K562 (cell line): ENCODE data around the gene ANAPC16. TPM values are rescaled to one million over a fixed set of nuclear protein-coding genes. Genes with fewer than 3 reads are reported as not detected.
A peak's percentile ranks its signal among the peaks of the same experiment; 100 is the strongest.

Experiments
- CBX8 ChIP-seq: fragments of 200-600 bp; sonication (generic); IDR thresholded peaks from 2 replicates; pipeline ENCODE4 v1.6.1; 2012; ENCODE audit warnings: borderline replicate concordance, mixed run types, low read depth, mild to moderate bottlenecking, moderate library complexity, mixed read lengths, low read length, control low read depth, inconsistent platforms; ENCODE audit not compliant: poor library complexity, severe bottlenecking; ENCODE audit errors: extremely low read depth
- HLTF ChIP-seq: fragments of 450-650 bp; IDR thresholded peaks from 2 replicates; pipeline ENCODE4 v1.6.1; 2016
- HNRNPK ChIP-seq: fragments of 200-400 bp; formaldehyde crosslinking; IDR thresholded peaks from one replicate; pipeline ENCODE4 v1.6.1; 2018; ENCODE audit warnings: mild to moderate bottlenecking, low read depth, low read length; ENCODE audit not compliant: poor library complexity, severe bottlenecking
- MAFF ChIP-seq: IDR thresholded peaks from 2 replicates; pipeline ENCODE4 v1.6.1; 2012; ENCODE audit warnings: low read length, improper control_type of control experiment
- MAFG ChIP-seq: fragments of 450-650 bp; conservative IDR thresholded peaks from 2 replicates; pipeline ENCODE4 v1.6.1; 2016; ENCODE audit warnings: missing genetic modification characterization, missing compliant biosample characterization
- NR4A1 ChIP-seq, 2 experiments: fragments of 250-450 bp in 1 of 2; fragments of 450-650 bp in 1 of 2; sonication (Bioruptor Pico) in 1 of 2; IDR thresholded peaks; 2 replicates each; pipeline versions ENCODE4 v1.4.0 to v1.6.1; 2016 to 2020; ENCODE audit warnings: mild to moderate bottlenecking in 2 of 2, missing compliant biosample characterization in 1 of 2, missing genetic modification characterization in 1 of 2, moderate library complexity in 1 of 2
- ZEB2 ChIP-seq: fragments of 450-650 bp; IDR thresholded peaks from 2 replicates; pipeline ENCODE4 v1.6.1; 2016
- polyA plus RNA-seq, 8 experiments: library from polyadenylated mRNA; depleted of rRNA in 4 of 8; stranded (reverse) in 5 of 8; unstranded in 3 of 8; fragments of >200 nt; fragmentation: Nextera tagmentation in 2 of 8; fragmentation: Illumina TruSeq in 1 of 8; extraction: Ambion mirVana in 2 of 8; extraction: Trizol in 1 of 8; gene quantifications; 2 replicates each; pipeline versions ENCODE4 v1.2.1 to v1.2.3, GENCODE V29; 2011 to 2014; ENCODE audit warnings: inconsistent platforms in 1 of 8, missing spikeins in 1 of 8
- total RNA-seq, 7 experiments: library from RNA; depleted of rRNA in 6 of 7; stranded (reverse); fragments of >200 nt in 6 of 7; fragmentation: Illumina TruSeq in 2 of 7; extraction: Trizol in 2 of 7; gene quantifications; 2 replicates each; pipeline versions ENCODE4 v1.2.1 to v1.2.3, GENCODE V29; 2011 to 2021; ENCODE audit warnings: low replicate concordance in 1 of 7
- TF ChIP-seq, protein P1 (sequence below): fragments of 450-650 bp; formaldehyde crosslinking; IDR thresholded peaks from 2 replicates; pipeline ENCODE4 v1.4.0; 2022; ENCODE audit warnings: missing genetic modification characterization
- TF ChIP-seq, protein P2 (sequence below), 2 experiments: fragments of 450-650 bp; IDR thresholded peaks; 2 replicates each; pipeline ENCODE4 v1.6.1; 2016
- TF ChIP-seq, protein P3 (sequence below): fragments of 250-450 bp; sonication (Bioruptor Pico); IDR thresholded peaks from 2 replicates; pipeline ENCODE4 v1.6.1; 2021; ENCODE audit warnings: mild to moderate bottlenecking
- TF ChIP-seq, protein P4 (sequence below): sonication (generic); formaldehyde crosslinking; IDR thresholded peaks from 2 replicates; pipeline ENCODE4 v1.8.1; 2023; ENCODE audit warnings: mild to moderate bottlenecking, missing genetic modification reagents
- TF ChIP-seq, protein P5 (sequence below): sonication (generic); formaldehyde crosslinking; IDR thresholded peaks from 2 replicates; pipeline ENCODE4 v1.8.0; 2023; ENCODE audit warnings: mild to moderate bottlenecking, missing genetic modification reagents
- TF ChIP-seq, protein P6 (sequence below): fragments of 250-450 bp; sonication (Bioruptor Pico); IDR thresholded peaks from 2 replicates; pipeline ENCODE4 v1.5.0; 2020; ENCODE audit warnings: mild to moderate bottlenecking

Gene ANAPC16
- total and polyA plus RNA-seq, 9 of the 15 experiments (the other 6 are each of a cell fraction or from before 2014, with no cell fraction given), result 42.6 to 208 (median 108) TPM

DNA sequence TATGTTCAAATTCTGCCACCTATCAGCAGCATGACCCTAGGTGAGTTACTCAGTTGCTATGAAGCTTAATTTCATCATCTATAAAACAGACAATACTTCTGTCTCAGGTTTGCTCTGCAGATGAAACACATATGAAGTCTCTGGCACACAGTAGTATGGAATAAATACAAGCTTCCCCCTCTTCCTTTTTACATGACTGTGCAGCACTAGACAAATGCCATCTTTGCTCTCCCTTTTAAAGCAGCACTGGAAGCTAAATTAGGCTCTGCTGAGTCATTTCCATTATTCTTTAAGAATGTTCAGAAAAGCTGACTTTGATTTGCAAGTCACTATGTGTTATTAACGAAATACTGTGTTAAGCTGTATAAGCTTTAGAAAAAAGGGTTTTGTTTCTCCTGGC is 40.7 kb upstream of the ANAPC16 start (continued):
- TF ChIP-seq MAFG (tag) (peak; percentile 73), HNRNPK (no peak), CBX8 (no peak), HLTF (no peak), ZEB2 (no peak), MAFF (peak; percentile 65; the same call in 1 of the 2 replicates), NR4A1 (CRISPR knock-in tag; IDR thresholded peaks at IDR 0.05) (no peak), NR4A1 (tag; IDR thresholded peaks at IDR 0.05) (no peak)
- TF ChIP-seq, protein P1, sequence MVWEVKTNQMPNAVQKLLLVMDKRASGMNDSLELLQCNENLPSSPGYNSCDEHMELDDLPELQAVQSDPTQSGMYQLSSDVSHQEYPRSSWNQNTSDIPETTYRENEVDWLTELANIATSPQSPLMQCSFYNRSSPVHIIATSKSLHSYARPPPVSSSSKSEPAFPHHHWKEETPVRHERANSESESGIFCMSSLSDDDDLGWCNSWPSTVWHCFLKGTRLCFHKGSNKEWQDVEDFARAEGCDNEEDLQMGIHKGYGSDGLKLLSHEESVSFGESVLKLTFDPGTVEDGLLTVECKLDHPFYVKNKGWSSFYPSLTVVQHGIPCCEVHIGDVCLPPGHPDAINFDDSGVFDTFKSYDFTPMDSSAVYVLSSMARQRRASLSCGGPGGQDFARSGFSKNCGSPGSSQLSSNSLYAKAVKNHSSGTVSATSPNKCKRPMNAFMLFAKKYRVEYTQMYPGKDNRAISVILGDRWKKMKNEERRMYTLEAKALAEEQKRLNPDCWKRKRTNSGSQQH (CRISPR knock-in tag), result no peak
- TF ChIP-seq, protein P2, sequence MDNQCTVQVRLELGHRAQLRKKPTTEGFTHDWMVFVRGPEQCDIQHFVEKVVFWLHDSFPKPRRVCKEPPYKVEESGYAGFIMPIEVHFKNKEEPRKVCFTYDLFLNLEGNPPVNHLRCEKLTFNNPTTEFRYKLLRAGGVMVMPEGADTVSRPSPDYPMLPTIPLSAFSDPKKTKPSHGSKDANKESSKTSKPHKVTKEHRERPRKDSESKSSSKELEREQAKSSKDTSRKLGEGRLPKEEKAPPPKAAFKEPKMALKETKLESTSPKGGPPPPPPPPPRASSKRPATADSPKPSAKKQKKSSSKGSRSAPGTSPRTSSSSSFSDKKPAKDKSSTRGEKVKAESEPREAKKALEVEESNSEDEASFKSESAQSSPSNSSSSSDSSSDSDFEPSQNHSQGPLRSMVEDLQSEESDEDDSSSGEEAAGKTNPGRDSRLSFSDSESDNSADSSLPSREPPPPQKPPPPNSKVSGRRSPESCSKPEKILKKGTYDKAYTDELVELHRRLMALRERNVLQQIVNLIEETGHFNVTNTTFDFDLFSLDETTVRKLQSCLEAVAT (IDR thresholded peaks at IDR 0.05), result no peak
- TF ChIP-seq, protein P3, sequence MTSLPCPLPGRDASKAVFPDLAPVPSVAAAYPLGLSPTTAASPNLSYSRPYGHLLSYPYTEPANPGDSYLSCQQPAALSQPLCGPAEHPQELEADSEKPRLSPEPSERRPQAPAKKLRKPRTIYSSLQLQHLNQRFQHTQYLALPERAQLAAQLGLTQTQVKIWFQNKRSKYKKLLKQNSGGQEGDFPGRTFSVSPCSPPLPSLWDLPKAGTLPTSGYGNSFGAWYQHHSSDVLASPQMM, result no peak
- TF ChIP-seq, protein P4, sequence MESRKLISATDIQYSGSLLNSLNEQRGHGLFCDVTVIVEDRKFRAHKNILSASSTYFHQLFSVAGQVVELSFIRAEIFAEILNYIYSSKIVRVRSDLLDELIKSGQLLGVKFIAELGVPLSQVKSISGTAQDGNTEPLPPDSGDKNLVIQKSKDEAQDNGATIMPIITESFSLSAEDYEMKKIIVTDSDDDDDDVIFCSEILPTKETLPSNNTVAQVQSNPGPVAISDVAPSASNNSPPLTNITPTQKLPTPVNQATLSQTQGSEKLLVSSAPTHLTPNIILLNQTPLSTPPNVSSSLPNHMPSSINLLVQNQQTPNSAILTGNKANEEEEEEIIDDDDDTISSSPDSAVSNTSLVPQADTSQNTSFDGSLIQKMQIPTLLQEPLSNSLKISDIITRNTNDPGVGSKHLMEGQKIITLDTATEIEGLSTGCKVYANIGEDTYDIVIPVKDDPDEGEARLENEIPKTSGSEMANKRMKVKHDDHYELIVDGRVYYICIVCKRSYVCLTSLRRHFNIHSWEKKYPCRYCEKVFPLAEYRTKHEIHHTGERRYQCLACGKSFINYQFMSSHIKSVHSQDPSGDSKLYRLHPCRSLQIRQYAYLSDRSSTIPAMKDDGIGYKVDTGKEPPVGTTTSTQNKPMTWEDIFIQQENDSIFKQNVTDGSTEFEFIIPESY (CRISPR knock-in tag), result no peak
- TF ChIP-seq, protein P5, sequence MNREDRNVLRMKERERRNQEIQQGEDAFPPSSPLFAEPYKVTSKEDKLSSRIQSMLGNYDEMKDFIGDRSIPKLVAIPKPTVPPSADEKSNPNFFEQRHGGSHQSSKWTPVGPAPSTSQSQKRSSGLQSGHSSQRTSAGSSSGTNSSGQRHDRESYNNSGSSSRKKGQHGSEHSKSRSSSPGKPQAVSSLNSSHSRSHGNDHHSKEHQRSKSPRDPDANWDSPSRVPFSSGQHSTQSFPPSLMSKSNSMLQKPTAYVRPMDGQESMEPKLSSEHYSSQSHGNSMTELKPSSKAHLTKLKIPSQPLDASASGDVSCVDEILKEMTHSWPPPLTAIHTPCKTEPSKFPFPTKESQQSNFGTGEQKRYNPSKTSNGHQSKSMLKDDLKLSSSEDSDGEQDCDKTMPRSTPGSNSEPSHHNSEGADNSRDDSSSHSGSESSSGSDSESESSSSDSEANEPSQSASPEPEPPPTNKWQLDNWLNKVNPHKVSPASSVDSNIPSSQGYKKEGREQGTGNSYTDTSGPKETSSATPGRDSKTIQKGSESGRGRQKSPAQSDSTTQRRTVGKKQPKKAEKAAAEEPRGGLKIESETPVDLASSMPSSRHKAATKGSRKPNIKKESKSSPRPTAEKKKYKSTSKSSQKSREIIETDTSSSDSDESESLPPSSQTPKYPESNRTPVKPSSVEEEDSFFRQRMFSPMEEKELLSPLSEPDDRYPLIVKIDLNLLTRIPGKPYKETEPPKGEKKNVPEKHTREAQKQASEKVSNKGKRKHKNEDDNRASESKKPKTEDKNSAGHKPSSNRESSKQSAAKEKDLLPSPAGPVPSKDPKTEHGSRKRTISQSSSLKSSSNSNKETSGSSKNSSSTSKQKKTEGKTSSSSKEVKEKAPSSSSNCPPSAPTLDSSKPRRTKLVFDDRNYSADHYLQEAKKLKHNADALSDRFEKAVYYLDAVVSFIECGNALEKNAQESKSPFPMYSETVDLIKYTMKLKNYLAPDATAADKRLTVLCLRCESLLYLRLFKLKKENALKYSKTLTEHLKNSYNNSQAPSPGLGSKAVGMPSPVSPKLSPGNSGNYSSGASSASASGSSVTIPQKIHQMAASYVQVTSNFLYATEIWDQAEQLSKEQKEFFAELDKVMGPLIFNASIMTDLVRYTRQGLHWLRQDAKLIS (CRISPR knock-in tag), result no peak
- TF ChIP-seq, protein P6, sequence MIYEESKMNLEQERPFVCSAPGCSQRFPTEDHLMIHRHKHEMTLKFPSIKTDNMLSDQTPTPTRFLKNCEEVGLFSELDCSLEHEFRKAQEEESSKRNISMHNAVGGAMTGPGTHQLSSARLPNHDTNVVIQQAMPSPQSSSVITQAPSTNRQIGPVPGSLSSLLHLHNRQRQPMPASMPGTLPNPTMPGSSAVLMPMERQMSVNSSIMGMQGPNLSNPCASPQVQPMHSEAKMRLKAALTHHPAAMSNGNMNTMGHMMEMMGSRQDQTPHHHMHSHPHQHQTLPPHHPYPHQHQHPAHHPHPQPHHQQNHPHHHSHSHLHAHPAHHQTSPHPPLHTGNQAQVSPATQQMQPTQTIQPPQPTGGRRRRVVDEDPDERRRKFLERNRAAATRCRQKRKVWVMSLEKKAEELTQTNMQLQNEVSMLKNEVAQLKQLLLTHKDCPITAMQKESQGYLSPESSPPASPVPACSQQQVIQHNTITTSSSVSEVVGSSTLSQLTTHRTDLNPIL, result no peak
